K562 (cell line): ENCODE measurements around the gene OST4. TPM values are rescaled to one million over a fixed set of nuclear protein-coding genes. Genes with fewer than 3 reads are reported as not detected.

Experiments used
- CBX1 ChIP-seq: sonication (generic); IDR thresholded peaks from 2 replicates; pipeline ENCODE4 v1.6.1; 2016; ENCODE audit warnings: antibody characterized with exemption, low read depth, mild to moderate bottlenecking
- CCNT2 ChIP-seq: IDR thresholded peaks from 2 replicates; pipeline ENCODE4 v1.6.1; 2011; ENCODE audit warnings: borderline replicate concordance, low read depth, mild to moderate bottlenecking, moderate library complexity, mixed read lengths, low read length; ENCODE audit not compliant: insufficient read length; ENCODE audit errors: extremely low read depth
- EP400 ChIP-seq: fragments of 450-650 bp; IDR thresholded peaks from 2 replicates; pipeline ENCODE4 v1.6.1; 2017; ENCODE audit warnings: antibody characterized with exemption, mild to moderate bottlenecking, moderate library complexity
- NCOA2 ChIP-seq, 2 experiments: fragments of 450-650 bp; IDR thresholded peaks; 2 replicates each; pipeline ENCODE4 v1.6.1; 2018; ENCODE audit warnings: mild to moderate bottlenecking in 2 of 2, moderate library complexity in 1 of 2; ENCODE audit not compliant: partially characterized antibody in 2 of 2
- NR3C1 ChIP-seq: sonication (generic); formaldehyde crosslinking; IDR thresholded peaks from 2 replicates; pipeline ENCODE4 v1.8.1; 2022; ENCODE audit warnings: missing genetic modification reagents
- RBM14 ChIP-seq: fragments of 200-400 bp; formaldehyde crosslinking; IDR thresholded peaks from 2 replicates; pipeline ENCODE4 v1.6.1; 2018; ENCODE audit warnings: low read depth, mild to moderate bottlenecking, low read length, moderate library complexity, borderline replicate concordance; ENCODE audit not compliant: insufficient read depth
- RBM17 ChIP-seq: fragments of 200-400 bp; formaldehyde crosslinking; IDR thresholded peaks from 2 replicates; pipeline ENCODE4 v1.6.1; 2017; ENCODE audit warnings: low read depth, mild to moderate bottlenecking, low read length, borderline replicate concordance
- SREBF1 ChIP-seq: fragments of 150-350 bp; IDR thresholded peaks from 2 replicates; pipeline ENCODE4 v1.6.1; 2014; ENCODE audit warnings: antibody characterized with exemption, low read depth, low read length, borderline replicate concordance
- TBL1XR1 ChIP-seq, 2 experiments: IDR thresholded peaks; 2 replicates each; pipeline ENCODE4 v1.6.1; 2012; ENCODE audit warnings: improper control_type of control experiment in 2 of 2, low read length in 2 of 2, mild to moderate bottlenecking in 1 of 2
- TGIF2 ChIP-seq: sonication (generic); formaldehyde crosslinking; IDR thresholded peaks from 2 replicates; pipeline ENCODE4 v1.8.1; 2022; ENCODE audit warnings: mild to moderate bottlenecking, missing genetic modification reagents, moderate library complexity
- ZNF143 ChIP-seq: sonication (generic); formaldehyde crosslinking; IDR thresholded peaks from 2 replicates; pipeline ENCODE4 v1.9.0; 2022; ENCODE audit warnings: mild to moderate bottlenecking, missing genetic modification reagents
- ZNF57 ChIP-seq: fragments of 450-650 bp; formaldehyde crosslinking; IDR thresholded peaks from 2 replicates; pipeline ENCODE4 v1.4.0; 2020; ENCODE audit warnings: mild to moderate bottlenecking, moderate library complexity
- ZNF583 ChIP-seq: fragments of 250-450 bp; sonication (Bioruptor Pico); IDR thresholded peaks from 2 replicates; pipeline ENCODE4 v1.4.0; 2020
- ZNF717 ChIP-seq: fragments of 250-450 bp; sonication (Bioruptor Pico); IDR thresholded peaks from 2 replicates; pipeline ENCODE4 v1.5.0; 2021
- polyA plus RNA-seq, 8 experiments: library from polyadenylated mRNA; depleted of rRNA in 4 of 8; stranded (reverse) in 5 of 8; unstranded in 3 of 8; fragments of >200 nt; fragmentation: Nextera tagmentation in 2 of 8; fragmentation: Illumina TruSeq in 1 of 8; extraction: Ambion mirVana in 2 of 8; extraction: Trizol in 1 of 8; gene quantifications; 2 replicates each; pipeline versions ENCODE4 v1.2.1 to v1.2.3, GENCODE V29; 2011 to 2014; ENCODE audit warnings: inconsistent platforms in 1 of 8, missing spikeins in 1 of 8
- total RNA-seq, 7 experiments: library from RNA; depleted of rRNA in 6 of 7; stranded (reverse); fragments of >200 nt in 6 of 7; fragmentation: Illumina TruSeq in 2 of 7; extraction: Trizol in 2 of 7; gene quantifications; 2 replicates each; pipeline versions ENCODE4 v1.2.1 to v1.2.3, GENCODE V29; 2011 to 2021; ENCODE audit warnings: low replicate concordance in 1 of 7
- TF ChIP-seq, protein P1 (sequence below), 3 experiments: fragments of 200-800 bp in 1 of 3; fragments of 250-450 bp in 1 of 3; fragments of 450-650 bp in 1 of 3; sonication (Bioruptor Pico) in 1 of 3; sonication (Bioruptor generic) in 1 of 3; formaldehyde crosslinking in 1 of 3; IDR thresholded peaks; 2 replicates each; pipeline versions ENCODE4 v1.6.1 to v1.8.0; 2016 to 2022; ENCODE audit warnings: mild to moderate bottlenecking in 2 of 3, missing genetic modification characterization in 2 of 3, missing compliant biosample characterization in 1 of 3, moderate library complexity in 1 of 3
- TF ChIP-seq, protein P2 (sequence below): sonication (generic); formaldehyde crosslinking; IDR thresholded peaks from 2 replicates; pipeline ENCODE4 v1.8.1; 2023; ENCODE audit warnings: mild to moderate bottlenecking, missing genetic modification reagents
- TF ChIP-seq, protein P3 (sequence below): fragments of 200-800 bp; sonication (Bioruptor generic); IDR thresholded peaks from 2 replicates; pipeline ENCODE4 v1.6.1; 2017; ENCODE audit warnings: missing genetic modification characterization, missing compliant biosample characterization
- TF ChIP-seq, protein P4 (sequence below): fragments of 450-650 bp; formaldehyde crosslinking; IDR thresholded peaks from 2 replicates; pipeline ENCODE4 v1.4.0; 2020; ENCODE audit warnings: mild to moderate bottlenecking, moderate library complexity

OST4 gene
- total and polyA plus RNA-seq, 9 of the 15 experiments (the other 6 are each of a cell fraction or from before 2014, with no cell fraction given): 186 to 1,155 (median 355) TPM

DNA sequence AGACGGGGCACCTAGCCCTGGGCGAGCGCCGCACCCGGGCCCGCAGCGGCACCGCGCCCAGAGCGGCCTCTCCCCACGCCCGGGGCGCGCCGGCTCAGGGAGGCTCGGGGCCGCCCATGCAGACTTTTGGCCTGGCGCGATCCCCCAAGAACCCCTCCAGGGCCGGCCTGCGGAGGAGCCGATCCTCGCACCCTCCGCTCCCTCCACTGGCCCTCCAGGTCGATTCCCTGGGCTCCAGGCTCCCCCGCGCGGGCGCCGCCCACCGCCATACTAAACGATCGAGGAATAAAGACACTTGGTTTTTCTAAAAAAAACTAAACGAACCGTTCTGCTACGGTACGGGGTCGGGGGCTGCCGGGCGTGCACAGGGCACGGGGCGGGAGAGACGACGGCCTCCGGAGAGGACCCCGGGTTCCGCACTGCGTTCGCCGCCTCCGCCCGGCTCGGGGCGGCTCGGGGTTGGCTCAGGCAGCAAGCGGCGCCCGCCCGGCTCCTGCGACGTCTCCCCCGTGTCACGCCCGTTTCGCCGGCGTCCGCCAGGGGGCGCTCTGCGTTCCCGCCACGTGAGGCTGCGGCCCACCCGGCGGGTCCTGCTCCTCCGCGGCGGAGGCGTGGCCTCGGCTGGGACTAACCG, 14.8 kb upstream of the OST4 start (continued):
- TF ChIP-seq ZNF583 (CRISPR knock-in tag) (no peak), CCNT2 (peak; percentile 94), RBM14 (no peak), TBL1XR1 (IDR thresholded peaks at IDR 0.05; ENCODE audit: low read length in 2 of 2) (no peak), NCOA2 (IDR thresholded peaks at IDR 0.05; ENCODE audit: partially characterized antibody in 2 of 2) (no peak), CBX1 (peak; percentile 83; the same call in 1 of the 2 replicates), NR3C1 (CRISPR knock-in tag) (no peak), ZNF717 (CRISPR knock-in tag) (no peak), ZNF57 (CRISPR knock-in tag) (no peak), EP400 (peak; percentile 61), TGIF2 (CRISPR knock-in tag) (no peak), RBM17 (no peak), ZNF143 (CRISPR knock-in tag) (0 out of 2 replicates have a peak, but pooled peaks have one; percentile 43), SREBF1 (0 out of 2 replicates have a peak, but pooled peaks have one; percentile 39)
- TF ChIP-seq, protein P1, sequence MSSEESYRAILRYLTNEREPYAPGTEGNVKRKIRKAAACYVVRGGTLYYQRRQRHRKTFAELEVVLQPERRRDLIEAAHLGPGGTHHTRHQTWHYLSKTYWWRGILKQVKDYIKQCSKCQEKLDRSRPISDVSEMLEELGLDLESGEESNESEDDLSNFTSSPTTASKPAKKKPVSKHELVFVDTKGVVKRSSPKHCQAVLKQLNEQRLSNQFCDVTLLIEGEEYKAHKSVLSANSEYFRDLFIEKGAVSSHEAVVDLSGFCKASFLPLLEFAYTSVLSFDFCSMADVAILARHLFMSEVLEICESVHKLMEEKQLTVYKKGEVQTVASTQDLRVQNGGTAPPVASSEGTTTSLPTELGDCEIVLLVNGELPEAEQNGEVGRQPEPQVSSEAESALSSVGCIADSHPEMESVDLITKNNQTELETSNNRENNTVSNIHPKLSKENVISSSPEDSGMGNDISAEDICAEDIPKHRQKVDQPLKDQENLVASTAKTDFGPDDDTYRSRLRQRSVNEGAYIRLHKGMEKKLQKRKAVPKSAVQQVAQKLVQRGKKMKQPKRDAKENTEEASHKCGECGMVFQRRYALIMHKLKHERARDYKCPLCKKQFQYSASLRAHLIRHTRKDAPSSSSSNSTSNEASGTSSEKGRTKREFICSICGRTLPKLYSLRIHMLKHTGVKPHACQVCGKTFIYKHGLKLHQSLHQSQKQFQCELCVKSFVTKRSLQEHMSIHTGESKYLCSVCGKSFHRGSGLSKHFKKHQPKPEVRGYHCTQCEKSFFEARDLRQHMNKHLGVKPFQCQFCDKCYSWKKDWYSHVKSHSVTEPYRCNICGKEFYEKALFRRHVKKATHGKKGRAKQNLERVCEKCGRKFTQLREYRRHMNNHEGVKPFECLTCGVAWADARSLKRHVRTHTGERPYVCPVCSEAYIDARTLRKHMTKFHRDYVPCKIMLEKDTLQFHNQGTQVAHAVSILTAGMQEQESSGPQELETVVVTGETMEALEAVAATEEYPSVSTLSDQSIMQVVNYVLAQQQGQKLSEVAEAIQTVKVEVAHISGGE (CRISPR knock-in tag; IDR thresholded peaks at IDR 0.05): 0 out of 6 replicates have a peak, but pooled peaks of 1 of the 3 experiments have one; percentile 39
- TF ChIP-seq, protein P2, sequence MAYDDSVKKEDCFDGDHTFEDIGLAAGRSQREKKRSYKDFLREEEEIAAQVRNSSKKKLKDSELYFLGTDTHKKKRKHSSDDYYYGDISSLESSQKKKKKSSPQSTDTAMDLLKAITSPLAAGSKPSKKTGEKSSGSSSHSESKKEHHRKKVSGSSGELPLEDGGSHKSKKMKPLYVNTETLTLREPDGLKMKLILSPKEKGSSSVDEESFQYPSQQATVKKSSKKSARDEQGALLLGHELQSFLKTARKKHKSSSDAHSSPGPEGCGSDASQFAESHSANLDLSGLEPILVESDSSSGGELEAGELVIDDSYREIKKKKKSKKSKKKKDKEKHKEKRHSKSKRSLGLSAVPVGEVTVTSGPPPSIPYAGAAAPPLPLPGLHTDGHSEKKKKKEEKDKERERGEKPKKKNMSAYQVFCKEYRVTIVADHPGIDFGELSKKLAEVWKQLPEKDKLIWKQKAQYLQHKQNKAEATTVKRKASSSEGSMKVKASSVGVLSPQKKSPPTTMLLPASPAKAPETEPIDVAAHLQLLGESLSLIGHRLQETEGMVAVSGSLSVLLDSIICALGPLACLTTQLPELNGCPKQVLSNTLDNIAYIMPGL: no peak
- TF ChIP-seq, protein P3, sequence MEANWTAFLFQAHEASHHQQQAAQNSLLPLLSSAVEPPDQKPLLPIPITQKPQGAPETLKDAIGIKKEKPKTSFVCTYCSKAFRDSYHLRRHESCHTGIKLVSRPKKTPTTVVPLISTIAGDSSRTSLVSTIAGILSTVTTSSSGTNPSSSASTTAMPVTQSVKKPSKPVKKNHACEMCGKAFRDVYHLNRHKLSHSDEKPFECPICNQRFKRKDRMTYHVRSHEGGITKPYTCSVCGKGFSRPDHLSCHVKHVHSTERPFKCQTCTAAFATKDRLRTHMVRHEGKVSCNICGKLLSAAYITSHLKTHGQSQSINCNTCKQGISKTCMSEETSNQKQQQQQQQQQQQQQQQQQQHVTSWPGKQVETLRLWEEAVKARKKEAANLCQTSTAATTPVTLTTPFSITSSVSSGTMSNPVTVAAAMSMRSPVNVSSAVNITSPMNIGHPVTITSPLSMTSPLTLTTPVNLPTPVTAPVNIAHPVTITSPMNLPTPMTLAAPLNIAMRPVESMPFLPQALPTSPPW (CRISPR knock-in tag): peak; percentile 72
- TF ChIP-seq, protein P4, sequence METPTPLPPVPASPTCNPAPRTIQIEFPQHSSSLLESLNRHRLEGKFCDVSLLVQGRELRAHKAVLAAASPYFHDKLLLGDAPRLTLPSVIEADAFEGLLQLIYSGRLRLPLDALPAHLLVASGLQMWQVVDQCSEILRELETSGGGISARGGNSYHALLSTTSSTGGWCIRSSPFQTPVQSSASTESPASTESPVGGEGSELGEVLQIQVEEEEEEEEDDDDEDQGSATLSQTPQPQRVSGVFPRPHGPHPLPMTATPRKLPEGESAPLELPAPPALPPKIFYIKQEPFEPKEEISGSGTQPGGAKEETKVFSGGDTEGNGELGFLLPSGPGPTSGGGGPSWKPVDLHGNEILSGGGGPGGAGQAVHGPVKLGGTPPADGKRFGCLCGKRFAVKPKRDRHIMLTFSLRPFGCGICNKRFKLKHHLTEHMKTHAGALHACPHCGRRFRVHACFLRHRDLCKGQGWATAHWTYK (CRISPR knock-in tag): no peak; the same call in 1 of the 2 replicates
